ENCODE measurements around the gene C4BPB. TPM values are rescaled to one million over a fixed set of nuclear protein-coding genes. Genes with fewer than 3 reads are reported as not detected.
A peak's percentile ranks its signal among the peaks of the same experiment; 100 is the strongest.

The C4BPB gene
- polyA plus RNA-seq, 1 donor (not counting 4 experiments of a cell fraction or from before 2014, with no cell fraction given), result not detected

DNA sequence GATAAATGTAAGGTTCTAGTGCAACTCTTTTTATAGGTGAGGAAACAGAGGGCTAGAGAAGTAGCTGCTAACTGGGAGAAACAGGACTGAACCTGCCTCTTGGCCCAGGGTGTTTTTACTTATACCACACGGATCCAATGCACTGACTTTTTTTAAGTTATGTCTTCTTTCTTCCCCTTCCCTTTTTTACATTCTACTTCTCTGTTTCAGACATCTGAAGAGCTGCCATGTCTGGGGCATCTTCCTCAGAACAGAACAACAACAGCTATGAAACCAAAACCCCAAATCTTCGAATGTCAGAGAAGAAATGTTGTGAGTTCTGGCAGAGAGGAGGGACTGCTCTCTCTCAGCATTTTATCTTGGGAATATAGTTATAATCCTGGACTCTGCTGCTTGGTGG is 34.2 kb upstream of the C4BPB start:
- H3K79me2 ChIP-seq (ENCODE audit: control insufficient read depth, insufficient read depth, low read length), result peaks cover 13% of the 10 kb centered on the region
- dilution Hi-C loops (cut with MboI; ENCODE audit: extremely low pct_ligation_motif_present, low sequenced_read_pairs), result no loop called here
- H3K27me3 ChIP-seq (ENCODE audit: control insufficient read depth, extremely low read depth, insufficient read depth, low read length), result no peaks in the 10 kb centered on the region
- no peak overlapping the region for H3K27ac ChIP-seq (ENCODE audit: control insufficient read depth, insufficient read depth, low read length)
- no peaks in the 10 kb centered on the region for H3K9me3 ChIP-seq (ENCODE audit: control insufficient read depth, low read depth, low read length)
- FAIRE-seq, result no peak
- H2AFZ ChIP-seq (ENCODE audit: control insufficient read depth, low read length), result no peak overlapping the region
- H3K9me1 ChIP-seq (ENCODE audit: control insufficient read depth, extremely low read depth, insufficient read depth, low read length), result no peaks in the 10 kb centered on the region
- H3K4me1 ChIP-seq (ENCODE audit: control insufficient read depth, extremely low read depth, insufficient read depth, low read length), result peaks cover 29% of the 10 kb centered on the region
- H4K20me1 ChIP-seq (ENCODE audit: control insufficient read depth, extremely low read depth, insufficient read depth, low read length), result no peaks in the 10 kb centered on the region
- TF ChIP-seq CTCF (optimal IDR thresholded peaks at IDR 0.05 in 1 of 3, IDR thresholded peaks at IDR 0.05 in 1 of 3, conservative IDR thresholded peaks at IDR 0.05 in 1 of 3; ENCODE audit: extremely low read depth in 1 of 3, insufficient read depth in 2 of 3, low read length in 3 of 3), result no peak
- no peak for TF ChIP-seq EZH2 (IDR thresholded peaks at IDR 0.05; ENCODE audit: low read length)
- no peak overlapping the region for H3K9ac ChIP-seq (ENCODE audit: control insufficient read depth, extremely low read depth, insufficient read depth, low read length)
- no peak for DNase-seq (ENCODE audit: low read depth, low spot score)
- H3K4me2 ChIP-seq (ENCODE audit: control insufficient read depth, extremely low read depth, insufficient read depth, low read depth, low read length), result peak overlapping the region; percentile 94
- peaks cover 1 to 2% of the 10 kb centered on the region in 2 experiments for H3K36me3 ChIP-seq (ENCODE audit: control insufficient read depth in 2 of 2, extremely low read depth in 1 of 2, insufficient read depth in 2 of 2, low read length in 2 of 2)
- H3K4me3 ChIP-seq (ENCODE audit: control insufficient read depth in 2 of 3, extremely low read depth in 1 of 3, insufficient read depth in 2 of 3, low read depth in 1 of 3, low read length in 3 of 3), result no peak overlapping the region

DNA sequence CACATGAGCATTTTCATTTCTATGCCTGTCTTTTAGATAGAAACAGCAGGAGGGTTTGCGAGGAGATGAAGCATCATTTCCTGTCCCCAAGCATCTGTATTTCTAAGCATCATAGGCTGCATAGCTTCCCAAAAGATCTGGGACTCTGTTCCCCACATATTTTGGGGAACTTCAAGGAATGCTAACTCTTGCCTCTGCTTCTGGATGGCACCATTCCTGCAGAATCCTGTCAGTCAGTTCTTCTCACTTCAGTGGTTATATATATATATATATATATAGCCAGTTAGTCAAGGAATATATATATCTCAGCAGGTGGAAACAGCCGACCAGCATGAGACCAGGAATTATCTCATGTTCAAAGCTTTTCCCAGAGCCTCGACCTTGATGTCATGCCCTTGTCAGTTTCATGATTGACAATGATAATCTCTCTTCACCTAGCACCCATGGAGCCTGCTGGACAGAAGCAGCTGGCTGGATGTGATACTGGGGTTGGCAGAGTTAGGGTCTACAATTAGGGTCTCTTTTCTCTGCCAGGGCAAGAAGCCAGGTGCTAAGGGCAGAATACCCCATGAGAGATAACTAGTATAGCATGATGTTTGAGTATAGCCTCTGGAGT is 33.2 kb upstream of the C4BPB start:
- H4K20me1 ChIP-seq (ENCODE audit: control insufficient read depth, extremely low read depth, insufficient read depth, low read length), result no peaks in the 10 kb centered on the region
- no peak overlapping the region for H3K4me3 ChIP-seq (ENCODE audit: control insufficient read depth in 2 of 3, extremely low read depth in 1 of 3, insufficient read depth in 2 of 3, low read depth in 1 of 3, low read length in 3 of 3)
- peaks cover 26% of the 10 kb centered on the region for H3K4me1 ChIP-seq (ENCODE audit: control insufficient read depth, extremely low read depth, insufficient read depth, low read length)
- no peak overlapping the region for H3K4me2 ChIP-seq (ENCODE audit: control insufficient read depth, extremely low read depth, insufficient read depth, low read depth, low read length)
- peaks cover 3% of the 10 kb centered on the region for H3K79me2 ChIP-seq (ENCODE audit: control insufficient read depth, insufficient read depth, low read length)
- no peak overlapping the region for H3K27ac ChIP-seq (ENCODE audit: control insufficient read depth, insufficient read depth, low read length)
- no peaks in the 10 kb centered on the region for H3K9me3 ChIP-seq (ENCODE audit: control insufficient read depth, low read depth, low read length)
- FAIRE-seq (no peak), DNase-seq (ENCODE audit: low read depth, low spot score) (no peak)
- peaks cover 2 to 3% of the 10 kb centered on the region in 2 experiments for H3K36me3 ChIP-seq (ENCODE audit: control insufficient read depth in 2 of 2, extremely low read depth in 1 of 2, insufficient read depth in 2 of 2, low read length in 2 of 2)
- H3K27me3 ChIP-seq (ENCODE audit: control insufficient read depth, extremely low read depth, insufficient read depth, low read length), result no peaks in the 10 kb centered on the region
- no peaks in the 10 kb centered on the region for H3K9me1 ChIP-seq (ENCODE audit: control insufficient read depth, extremely low read depth, insufficient read depth, low read length)
- no peak overlapping the region for H2AFZ ChIP-seq (ENCODE audit: control insufficient read depth, low read length)
- H3K9ac ChIP-seq (ENCODE audit: control insufficient read depth, extremely low read depth, insufficient read depth, low read length), result no peak overlapping the region
- no peak for TF ChIP-seq CTCF (optimal IDR thresholded peaks at IDR 0.05 in 1 of 3, IDR thresholded peaks at IDR 0.05 in 1 of 3, conservative IDR thresholded peaks at IDR 0.05 in 1 of 3; ENCODE audit: extremely low read depth in 1 of 3, insufficient read depth in 2 of 3, low read length in 3 of 3)
- no peak for TF ChIP-seq EZH2 (IDR thresholded peaks at IDR 0.05; ENCODE audit: low read length)
- dilution Hi-C loops (cut with MboI; ENCODE audit: extremely low pct_ligation_motif_present, low sequenced_read_pairs), result no loop called here
